ENCODE results near the gene FABP6. TPM values are rescaled to one million over a fixed set of nuclear protein-coding genes. Genes with fewer than 3 reads are reported as not detected.

Gene FABP6
- total RNA-seq, 1 donor from 2014 or later, result 1.6 TPM

DNA sequence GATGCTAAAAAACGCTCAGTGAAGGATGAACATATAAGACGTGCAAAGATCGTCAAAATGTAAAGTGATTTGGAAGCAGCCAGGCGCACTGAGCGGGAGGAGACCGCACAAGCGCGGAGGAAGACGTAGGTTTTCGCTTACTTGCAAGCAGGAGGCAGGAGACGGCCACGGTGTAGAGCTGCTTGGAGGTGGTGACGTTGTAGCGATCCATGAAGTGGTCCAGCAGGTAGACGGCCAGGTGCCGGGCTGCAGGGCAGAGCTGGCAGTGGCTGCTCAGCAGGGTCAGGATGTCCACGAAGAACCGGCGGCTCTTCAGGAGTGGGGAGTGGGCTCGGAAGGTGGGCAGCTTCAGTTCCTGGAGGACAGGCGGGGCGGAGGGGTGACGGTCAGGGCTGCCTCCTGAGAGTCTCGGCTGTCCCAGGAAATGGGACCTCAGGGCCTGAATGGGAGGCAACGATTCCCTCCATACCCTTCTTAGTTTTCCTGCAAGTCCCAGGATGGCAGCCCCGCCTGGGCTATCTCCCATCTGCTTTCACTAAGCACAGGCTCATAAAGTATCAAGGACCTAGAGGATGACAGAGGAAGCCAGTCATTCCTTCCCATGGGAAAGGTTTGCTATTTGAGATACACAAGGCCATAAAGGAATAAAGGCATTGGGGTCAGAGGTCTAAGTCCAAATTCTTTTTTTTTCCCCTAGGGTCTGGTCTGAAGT lies 51.2 kb downstream of the FABP6 start:
- Histone ChIP-seq H3K27me3 (ENCODE audit: low read depth) (no peaks in the 10 kb centered on the region), H3K4me1 (peaks cover 7% of the 10 kb centered on the region), H3K4me3 (no peak overlapping the region), H3K27ac (replicated peaks) (no peak overlapping the region), H3K36me3 (peaks cover 24% of the 10 kb centered on the region), H3K9me3 (replicated peaks) (no peaks in the 10 kb centered on the region)
- TF ChIP-seq, protein P1, sequence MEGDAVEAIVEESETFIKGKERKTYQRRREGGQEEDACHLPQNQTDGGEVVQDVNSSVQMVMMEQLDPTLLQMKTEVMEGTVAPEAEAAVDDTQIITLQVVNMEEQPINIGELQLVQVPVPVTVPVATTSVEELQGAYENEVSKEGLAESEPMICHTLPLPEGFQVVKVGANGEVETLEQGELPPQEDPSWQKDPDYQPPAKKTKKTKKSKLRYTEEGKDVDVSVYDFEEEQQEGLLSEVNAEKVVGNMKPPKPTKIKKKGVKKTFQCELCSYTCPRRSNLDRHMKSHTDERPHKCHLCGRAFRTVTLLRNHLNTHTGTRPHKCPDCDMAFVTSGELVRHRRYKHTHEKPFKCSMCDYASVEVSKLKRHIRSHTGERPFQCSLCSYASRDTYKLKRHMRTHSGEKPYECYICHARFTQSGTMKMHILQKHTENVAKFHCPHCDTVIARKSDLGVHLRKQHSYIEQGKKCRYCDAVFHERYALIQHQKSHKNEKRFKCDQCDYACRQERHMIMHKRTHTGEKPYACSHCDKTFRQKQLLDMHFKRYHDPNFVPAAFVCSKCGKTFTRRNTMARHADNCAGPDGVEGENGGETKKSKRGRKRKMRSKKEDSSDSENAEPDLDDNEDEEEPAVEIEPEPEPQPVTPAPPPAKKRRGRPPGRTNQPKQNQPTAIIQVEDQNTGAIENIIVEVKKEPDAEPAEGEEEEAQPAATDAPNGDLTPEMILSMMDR (IDR thresholded peaks at IDR 0.05; ENCODE audit: borderline replicate concordance), result no peak
- no peak for DNase-seq
- intact Hi-C loops (cut with micrococcal nuclease), result no loop called here

GRCh38 chr5:160281275-160281674 lies 52.0 kb downstream of the FABP6 start:
- no peaks in the 10 kb centered on the region for H3K9me3 ChIP-seq (replicated peaks)
- no peak overlapping the region for H3K27ac ChIP-seq (replicated peaks)
- no peaks in the 10 kb centered on the region for H3K27me3 ChIP-seq (ENCODE audit: low read depth)
- no peak for DNase-seq
- H3K36me3 ChIP-seq, result peaks cover 21% of the 10 kb centered on the region
- peaks cover 15% of the 10 kb centered on the region for H3K4me1 ChIP-seq
- no peak overlapping the region for H3K4me3 ChIP-seq
- intact Hi-C loops (cut with micrococcal nuclease), result no loop called here
- TF ChIP-seq, protein P1 (IDR thresholded peaks at IDR 0.05; ENCODE audit: borderline replicate concordance), result no peak

GRCh38 chr5:160284291-160284873 lies 55.1 kb downstream of the FABP6 start:
- intact Hi-C loops (cut with micrococcal nuclease), result no loop called here

GRCh38 chr5:160285316-160285715 lies 56.0 kb downstream of the FABP6 start:
- Histone ChIP-seq H3K27ac (replicated peaks) (peak overlapping the region; percentile 92), H3K4me1 (peaks cover 55% of the 10 kb centered on the region), H3K9me3 (replicated peaks) (no peaks in the 10 kb centered on the region)

More at GRCh38 chr5:160284291-160284873, 55.1 kb downstream of the FABP6 start:
- Histone ChIP-seq H3K9me3 (replicated peaks) (no peaks in the 10 kb centered on the region), H3K27me3 (ENCODE audit: low read depth) (no peaks in the 10 kb centered on the region), H3K4me3 (no peak overlapping the region), H3K36me3 (peaks cover 11% of the 10 kb centered on the region), H3K27ac (replicated peaks) (no peak overlapping the region), H3K4me1 (peaks cover 46% of the 10 kb centered on the region)
- DNase-seq, result no peak
- TF ChIP-seq, protein P1 (IDR thresholded peaks at IDR 0.05; ENCODE audit: borderline replicate concordance), result no peak

GRCh38 chr5:160286947-160287346 lies 57.6 kb downstream of the FABP6 start:
- no peak overlapping the region for H3K4me3 ChIP-seq
- intact Hi-C loops (cut with micrococcal nuclease), result no loop called here
- no peaks in the 10 kb centered on the region for H3K9me3 ChIP-seq (replicated peaks)
- no peaks in the 10 kb centered on the region for H3K36me3 ChIP-seq
- TF ChIP-seq, protein P1 (IDR thresholded peaks at IDR 0.05; ENCODE audit: borderline replicate concordance), result no peak
- peak overlapping the region; percentile 92 for H3K27ac ChIP-seq (replicated peaks)
- no peaks in the 10 kb centered on the region for H3K27me3 ChIP-seq (ENCODE audit: low read depth)
- H3K4me1 ChIP-seq, result peaks cover 55% of the 10 kb centered on the region
- DNase-seq, result no peak

More at GRCh38 chr5:160285316-160285715, 56.0 kb downstream of the FABP6 start:
- TF ChIP-seq, protein P1 (IDR thresholded peaks at IDR 0.05; ENCODE audit: borderline replicate concordance), result no peak
- Histone ChIP-seq H3K4me3 (no peak overlapping the region), H3K27me3 (ENCODE audit: low read depth) (no peaks in the 10 kb centered on the region), H3K36me3 (peaks cover 1% of the 10 kb centered on the region)
- no peak for DNase-seq
- intact Hi-C loops (cut with micrococcal nuclease), result no loop called here

Measured in left ventricle myocardium inferior (tissue), 1 donor.